Aorta (tissue), 5 donors: ENCODE results near the gene PDZD8. TPM values are rescaled to one million over a fixed set of nuclear protein-coding genes. Genes with fewer than 3 reads are reported as not detected.

ENCODE experiments used
- ATAC-seq: fragments of 200-7000 bp; cut with Tn5 transposase; one replicate; pipeline ENCODE4 v1.9.1; 2022; ENCODE audit warnings: moderate library complexity; ENCODE audit not compliant: low FRiP score
- DNase-seq, 2 donors: peaks; one replicate each; pipeline ENCODE4 v3.0.0-alpha.2; 2020
- H3K27ac ChIP-seq, 2 donors: one replicate each; pipeline ENCODE4 v1.5.1; 2013; ENCODE audit warnings: low read length in 2 of 2, mild to moderate bottlenecking in 2 of 2, moderate library complexity in 2 of 2, control low read depth in 1 of 2, inconsistent platforms in 1 of 2, low read depth in 1 of 2
- H3K27me3 ChIP-seq, 2 donors: one replicate each; pipeline ENCODE4 v1.6.1; 2013; ENCODE audit warnings: control low read depth in 1 of 2, low read length in 1 of 2, mild to moderate bottlenecking in 1 of 2, moderate library complexity in 1 of 2; ENCODE audit not compliant: insufficient read depth in 2 of 2, control insufficient read depth in 1 of 2
- H3K36me3 ChIP-seq, 2 donors: one replicate each; pipeline ENCODE4 v1.6.1; 2013; ENCODE audit warnings: control low read depth in 1 of 2, low read length in 1 of 2, mild to moderate bottlenecking in 1 of 2; ENCODE audit not compliant: insufficient read depth in 2 of 2, control insufficient read depth in 1 of 2
- H3K4me1 ChIP-seq, 2 donors: one replicate each; pipeline ENCODE4 v1.6.1; 2013; ENCODE audit warnings: low read length in 2 of 2, control low read depth in 1 of 2, mild to moderate bottlenecking in 1 of 2, moderate library complexity in 1 of 2; ENCODE audit not compliant: insufficient read depth in 2 of 2, control insufficient read depth in 1 of 2
- H3K4me3 ChIP-seq, 2 donors: one replicate each; pipeline ENCODE4 v1.5.1; 2013; ENCODE audit warnings: low read length in 2 of 2, control low read depth in 1 of 2, mild to moderate bottlenecking in 1 of 2
- H3K9me3 ChIP-seq: one replicate; pipeline ENCODE4 v1.6.1; 2013; ENCODE audit warnings: mild to moderate bottlenecking, low read length; ENCODE audit not compliant: control insufficient read depth
- WGBS, 2 donors: extraction: QIAGEN DNeasy Blood & Tissue Kit; methylation state at CpG; one replicate each; pipeline ENCODE4 v1.1.7; 2013; 5-methylcytosine and 5-hydroxymethylcytosine counted together
- intact Hi-C, 2 donors: fragments of 100-400 bp; cut with DNase I; formaldehyde crosslinking; loops; one replicate each; pipeline versions ENCODE4 v1.14.2 to v1.15.0; 2022
- polyA plus RNA-seq, 2 donors: library from polyadenylated mRNA; stranded (reverse); fragments of 200-250 nt; gene quantifications; one replicate each; pipeline ENCODE4 v1.2.3, GENCODE V29; 2013
- total RNA-seq, 2 donors: library from RNA; stranded (reverse); fragmentation: NEBNext Ultra II Directional; extraction: Animal tissue kit (Norgen Biotek cat#: 25700); gene quantifications; one replicate each; pipeline ENCODE4 v1.2.1, GENCODE V29; 2021
- donor health status: healthy with polysubstance abuse.
- donor health status: Bipolar disorder and iron deficiency.
- donor health status: DM: no; HTN: no; CAD: no.
- donor health status: DM: no; HTN: no; CAD: no.
- donor health status: DM: yes; HTN: yes; CAD: no.

The PDZD8 gene
- total and polyA plus RNA-seq, 4 donors: 4.5 to 36.0 (median 20.4) TPM

GRCh38 chr10:117362313-117362712, 12.9 kb downstream of the PDZD8 start:
- Histone ChIP-seq H3K4me1 (peaks cover 1 to 5% of the 10 kb centered on the region in 2 donors), H3K27ac (no peak overlapping the region), H3K36me3 (no peaks in the 10 kb centered on the region), H3K9me3 (no peaks in the 10 kb centered on the region), H3K4me3 (no peak overlapping the region), H3K27me3 (no peaks in the 10 kb centered on the region)
- intact Hi-C loops: no loop called here
- no peak for ATAC-seq
- DNase-seq: no peak

- H3K4me1 ChIP-seq: peaks cover 1 to 3% of the 10 kb centered on the region in 2 donors
- no peak overlapping the region for H3K27ac ChIP-seq
- ATAC-seq (no peak), DNase-seq (no peak)
- intact Hi-C loops: no loop called here
- WGBS, 2 donors: 15 to 22% methylated on average over 3 of the region's 3 CpGs
- H3K27me3 ChIP-seq: no peaks in the 10 kb centered on the region
- no peak overlapping the region for H3K4me3 ChIP-seq
- no peaks in the 10 kb centered on the region for H3K36me3 ChIP-seq
- no peaks in the 10 kb centered on the region for H3K9me3 ChIP-seq
Observed at GRCh38 chr10:117360994-117361667, 14.1 kb downstream of the PDZD8 start.

- intact Hi-C loops: no loop called here
- H3K4me3 ChIP-seq: no peak overlapping the region
- no peak for ATAC-seq
- peaks cover 1 to 3% of the 10 kb centered on the region in 2 donors for H3K4me1 ChIP-seq
- no peaks in the 10 kb centered on the region for H3K36me3 ChIP-seq
- no peak overlapping the region for H3K27ac ChIP-seq
- H3K27me3 ChIP-seq: no peaks in the 10 kb centered on the region
- DNase-seq: no peak
- WGBS, 2 donors: 86 to 89% methylated on average over 1 of the region's 1 CpG
- no peaks in the 10 kb centered on the region for H3K9me3 ChIP-seq
Observed at GRCh38 chr10:117360016-117360415, 15.2 kb downstream of the PDZD8 start.

GRCh38 chr10:117355072-117355471, 20.2 kb downstream of the PDZD8 start:
- ATAC-seq (no peak), DNase-seq (no peak)
- WGBS, 2 donors: 80 to 95% methylated on average over 3 of the region's 3 CpGs
- H3K4me1 ChIP-seq: peaks cover under 1 to 1% of the 10 kb centered on the region in 2 donors
- no peaks in the 10 kb centered on the region for H3K9me3 ChIP-seq
- no peaks in the 10 kb centered on the region for H3K36me3 ChIP-seq
- H3K27ac ChIP-seq: no peak overlapping the region
- intact Hi-C loops: no loop called here
- H3K4me3 ChIP-seq: no peak overlapping the region
- no peaks in the 10 kb centered on the region for H3K27me3 ChIP-seq

- ATAC-seq: no peak
- no peak overlapping the region for H3K4me3 ChIP-seq
- no peaks in the 10 kb centered on the region for H3K36me3 ChIP-seq
- H3K27ac ChIP-seq: no peak overlapping the region
- intact Hi-C loops: no loop called here
- peaks cover 0 to 1% of the 10 kb centered on the region in 2 donors for H3K4me1 ChIP-seq
- H3K27me3 ChIP-seq: no peaks in the 10 kb centered on the region
- WGBS, 2 donors: 93 to 96% methylated on average over 2 of the region's 2 CpGs
- H3K9me3 ChIP-seq: no peaks in the 10 kb centered on the region
- no peak for DNase-seq
Observed at GRCh38 chr10:117353684-117354083, 21.6 kb downstream of the PDZD8 start.

GRCh38 chr10:117352724-117353123, 22.5 kb downstream of the PDZD8 start:
- Histone ChIP-seq H3K27ac (no peak overlapping the region), H3K9me3 (no peaks in the 10 kb centered on the region), H3K4me1 (peaks cover 0 to 1% of the 10 kb centered on the region in 2 donors), H3K27me3 (no peaks in the 10 kb centered on the region), H3K4me3 (no peak overlapping the region), H3K36me3 (no peaks in the 10 kb centered on the region)
- DNase-seq: no peak
- intact Hi-C loops: no loop called here
- WGBS, 2 donors: 95 to 96% methylated on average over 2 of the region's 2 CpGs
- no peak for ATAC-seq

GRCh38 chr10:117351996-117352395, 23.2 kb downstream of the PDZD8 start:
- Histone ChIP-seq H3K9me3 (no peaks in the 10 kb centered on the region), H3K4me3 (no peak overlapping the region), H3K27me3 (no peaks in the 10 kb centered on the region), H3K36me3 (no peaks in the 10 kb centered on the region), H3K27ac (no peak overlapping the region), H3K4me1 (peaks cover 0 to 1% of the 10 kb centered on the region in 2 donors)
- intact Hi-C loops: no loop called here
- ATAC-seq (no peak), DNase-seq (no peak)
- 84 to 90% methylated on average over 2 of the region's 2 CpGs for WGBS, 2 donors

- no peak for ATAC-seq
- Histone ChIP-seq H3K27me3 (no peaks in the 10 kb centered on the region), H3K4me3 (no peak overlapping the region), H3K9me3 (no peaks in the 10 kb centered on the region), H3K36me3 (no peaks in the 10 kb centered on the region), H3K27ac (no peak overlapping the region), H3K4me1 (peaks cover 0 to 1% of the 10 kb centered on the region in 2 donors)
- intact Hi-C loops: no loop called here
- DNase-seq: no peak
- 88 to 99% methylated on average over 1 of the region's 1 CpG for WGBS, 2 donors
Observed at GRCh38 chr10:117351558-117351957, 23.7 kb downstream of the PDZD8 start.

- no peaks in the 10 kb centered on the region for H3K27me3 ChIP-seq
- no peak overlapping the region for H3K4me3 ChIP-seq
- WGBS, 2 donors: 91 to 99% methylated on average over 3 of the region's 3 CpGs
- H3K36me3 ChIP-seq: no peaks in the 10 kb centered on the region
- no peaks in the 10 kb centered on the region for H3K9me3 ChIP-seq
- no peak for DNase-seq
- ATAC-seq: no peak
- no peak overlapping the region for H3K27ac ChIP-seq
- H3K4me1 ChIP-seq: peaks cover 0 to 1% of the 10 kb centered on the region in 2 donors
- intact Hi-C loops: no loop called here
Observed at GRCh38 chr10:117350909-117351308, 24.3 kb downstream of the PDZD8 start.
